ENCODE measurements around the gene SERPINI1.

The SERPINI1 gene

DNA sequence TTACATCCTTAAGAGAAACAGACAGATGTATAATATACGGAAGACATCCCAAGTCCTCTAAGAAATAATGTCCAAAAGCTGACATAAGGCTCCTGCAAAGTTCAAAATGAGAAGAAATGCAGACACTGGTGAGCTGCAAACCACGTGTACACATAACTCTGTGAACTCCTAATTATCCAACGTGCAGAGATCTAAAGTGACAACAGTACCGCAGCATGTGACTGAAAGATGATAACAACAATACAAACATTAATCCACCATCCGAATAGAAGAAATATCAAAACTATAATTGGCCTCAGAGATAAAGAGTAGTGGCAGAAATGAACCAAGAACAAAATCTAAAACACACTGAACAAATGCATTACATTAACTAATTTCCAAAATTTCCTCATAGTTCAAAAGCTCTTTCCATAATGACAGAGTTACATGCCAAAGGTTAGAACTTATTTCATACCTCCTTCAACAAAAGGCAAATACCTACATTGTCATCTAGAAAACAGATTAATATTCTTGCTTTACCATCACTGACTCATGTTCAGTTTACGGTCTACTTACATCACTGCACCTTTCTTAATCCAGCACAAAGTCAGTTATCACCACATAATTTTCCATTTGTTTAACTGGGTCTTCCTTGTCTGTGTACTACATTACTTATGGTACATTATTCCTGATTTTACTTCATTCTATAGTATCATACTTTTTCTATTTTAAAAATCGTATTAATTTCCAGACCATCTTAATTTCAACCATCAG, 3.0 kb upstream of the SERPINI1 start:
- no peak for DNase-seq
- in situ Hi-C loops (cut with HindIII; ENCODE audit: low pct_ligation_motif_present, low pct_unique_long_range_greater_than_20kb, low sequenced_read_pairs): no loop called here

GRCh38 chr3:167733961-167734497, 1.5 kb upstream of the SERPINI1 start:
- DNase-seq: no peak
- in situ Hi-C loops (cut with HindIII; ENCODE audit: low pct_ligation_motif_present, low pct_unique_long_range_greater_than_20kb, low sequenced_read_pairs): no loop called here

DNA sequence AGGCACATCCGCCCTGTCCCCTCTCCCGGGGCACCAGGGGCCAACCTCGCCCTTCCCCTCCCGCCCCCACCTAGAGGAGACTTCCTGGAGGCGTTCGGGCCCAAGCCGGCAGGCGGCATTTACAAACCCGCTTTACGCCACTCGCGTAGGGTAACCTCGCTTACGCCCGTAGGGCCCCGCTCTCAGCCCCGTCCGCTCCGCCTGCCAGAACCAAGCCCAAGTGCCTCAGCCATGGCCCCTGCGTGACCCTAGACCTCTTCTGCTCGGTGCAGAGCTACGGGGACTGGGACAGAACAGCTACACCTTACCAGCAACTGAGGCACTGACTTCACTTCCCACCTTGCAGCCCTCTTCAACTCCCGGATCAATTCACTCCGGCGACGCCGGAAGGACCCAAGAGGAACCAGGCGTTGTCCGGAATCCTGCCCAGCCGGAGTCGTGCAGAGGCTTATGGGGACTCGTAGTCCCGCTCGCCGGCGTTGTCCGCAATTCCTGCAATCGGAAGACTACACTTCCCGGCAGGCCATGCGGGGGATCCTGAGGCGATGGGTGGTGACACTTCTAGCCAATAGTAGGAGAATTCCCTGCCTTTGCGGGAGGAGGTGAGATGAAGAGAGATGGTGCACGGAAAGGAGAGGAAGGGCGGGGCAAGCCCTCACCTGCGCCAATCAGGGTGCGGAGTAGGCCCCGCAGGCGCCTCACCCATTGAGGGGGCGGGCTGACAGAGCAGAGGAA, 856 bp upstream of the SERPINI1 start, which contains the start of gene PDCD10:
PDCD10 (minus strand) TSS at position 395 of the 735 bp plus-strand sequence. CDS start 14,735 bp downstream, outside the sequence.
- in situ Hi-C loops (cut with HindIII; ENCODE audit: low pct_ligation_motif_present, low pct_unique_long_range_greater_than_20kb, low sequenced_read_pairs): no loop called here
- DNase-seq: peak; percentile 97

DNA sequence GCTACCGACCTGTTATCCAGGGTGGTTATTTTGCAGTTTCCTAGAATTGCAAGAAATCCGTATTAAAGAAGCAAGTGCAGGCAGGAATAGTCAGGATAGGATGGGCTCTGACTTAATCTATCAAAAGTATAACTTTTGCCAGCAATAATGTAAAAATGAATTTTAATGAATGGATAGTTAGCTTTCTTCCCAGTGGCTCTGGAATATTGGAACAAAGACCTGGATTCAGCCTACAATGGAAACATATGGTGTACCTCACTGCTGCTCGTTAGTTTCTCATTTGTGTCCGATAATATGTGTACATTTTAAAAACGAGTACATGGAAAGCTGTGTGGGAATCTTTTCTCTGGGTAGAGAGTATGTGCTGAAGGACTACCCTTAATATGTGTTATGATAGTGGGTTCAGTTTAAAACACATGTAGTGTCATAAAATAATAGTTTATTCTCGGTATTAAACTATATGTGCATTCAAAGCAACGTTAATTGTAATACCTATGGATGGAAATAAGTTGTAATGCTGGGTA, 805 bp downstream of the SERPINI1 start:
- in situ Hi-C loops (cut with HindIII; ENCODE audit: low pct_ligation_motif_present, low pct_unique_long_range_greater_than_20kb, low sequenced_read_pairs): no loop called here
- no peak for DNase-seq

- in situ Hi-C loops (cut with HindIII; ENCODE audit: low pct_ligation_motif_present, low pct_unique_long_range_greater_than_20kb, low sequenced_read_pairs): no loop called here
- no peak for DNase-seq
Measured at GRCh38 chr3:167736997-167737396, 1.5 kb downstream of the SERPINI1 start.

- no peak for DNase-seq
- in situ Hi-C loops (cut with HindIII; ENCODE audit: low pct_ligation_motif_present, low pct_unique_long_range_greater_than_20kb, low sequenced_read_pairs): no loop called here
Measured at GRCh38 chr3:167738037-167738436, 2.5 kb downstream of the SERPINI1 start.

DNA sequence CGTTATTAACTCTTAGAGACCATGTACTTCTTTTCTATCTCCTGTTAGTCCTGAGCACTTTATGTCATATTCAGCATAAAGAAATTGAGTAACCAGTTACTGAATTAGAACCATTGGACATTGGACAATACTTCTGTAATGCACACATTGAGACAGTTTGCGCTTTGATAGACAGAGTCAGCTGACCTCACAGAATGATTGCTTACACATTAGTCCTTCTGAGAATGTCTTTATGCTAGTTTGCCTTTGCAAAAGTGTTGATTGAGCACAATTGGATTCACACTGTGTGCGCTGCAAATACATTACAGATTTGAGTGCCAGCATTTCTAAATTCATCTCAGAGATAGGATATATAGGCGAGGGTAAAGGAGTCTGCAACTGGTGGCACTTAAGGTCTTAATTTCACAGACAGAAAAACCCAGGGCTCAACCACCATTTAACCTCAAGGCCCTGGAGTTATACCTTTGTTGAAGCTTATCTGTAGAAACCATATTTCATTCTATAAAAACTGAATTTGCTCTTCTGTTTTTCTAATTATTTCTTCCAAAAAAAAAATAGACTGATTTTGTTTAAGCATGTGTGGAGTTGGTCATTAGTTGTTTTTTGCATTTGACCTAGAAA, 3.8 kb downstream of the SERPINI1 start:
- DNase-seq: no peak
- in situ Hi-C loops (cut with HindIII; ENCODE audit: low pct_ligation_motif_present, low pct_unique_long_range_greater_than_20kb, low sequenced_read_pairs): no loop called here

GRCh38 chr3:167740961-167741587, 5.6 kb downstream of the SERPINI1 start:
- in situ Hi-C loops (cut with HindIII; ENCODE audit: low pct_ligation_motif_present, low pct_unique_long_range_greater_than_20kb, low sequenced_read_pairs): no loop called here

DNA sequence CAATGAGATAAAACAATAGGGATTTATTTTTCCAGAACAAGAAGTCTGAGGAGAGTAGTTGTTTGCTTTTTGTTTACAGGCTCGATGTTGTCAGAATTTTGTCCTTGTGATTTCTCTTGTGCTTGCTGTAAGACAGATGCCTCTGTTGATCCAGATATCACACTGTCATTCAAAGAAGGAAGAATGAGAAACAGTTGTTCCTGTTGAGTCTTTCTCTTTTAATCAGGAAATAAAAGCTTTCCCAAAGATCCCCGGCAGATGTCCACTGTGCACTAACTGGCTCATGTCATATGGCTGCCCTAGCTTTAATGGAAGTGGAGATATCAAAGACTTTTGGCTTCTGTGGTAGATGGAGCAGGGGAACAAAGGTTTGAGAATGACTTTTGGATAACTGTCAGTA, 6.8 kb downstream of the SERPINI1 start:
- in situ Hi-C loops (cut with HindIII; ENCODE audit: low pct_ligation_motif_present, low pct_unique_long_range_greater_than_20kb, low sequenced_read_pairs): no loop called here
- DNase-seq: no peak

More at GRCh38 chr3:167740961-167741587, 5.6 kb downstream of the SERPINI1 start:
- peak; percentile 36 for DNase-seq

- in situ Hi-C loops (cut with HindIII; ENCODE audit: low pct_ligation_motif_present, low pct_unique_long_range_greater_than_20kb, low sequenced_read_pairs): no loop called here
- DNase-seq: no peak
Measured at GRCh38 chr3:167743799-167744198, 8.3 kb downstream of the SERPINI1 start.

DNA sequence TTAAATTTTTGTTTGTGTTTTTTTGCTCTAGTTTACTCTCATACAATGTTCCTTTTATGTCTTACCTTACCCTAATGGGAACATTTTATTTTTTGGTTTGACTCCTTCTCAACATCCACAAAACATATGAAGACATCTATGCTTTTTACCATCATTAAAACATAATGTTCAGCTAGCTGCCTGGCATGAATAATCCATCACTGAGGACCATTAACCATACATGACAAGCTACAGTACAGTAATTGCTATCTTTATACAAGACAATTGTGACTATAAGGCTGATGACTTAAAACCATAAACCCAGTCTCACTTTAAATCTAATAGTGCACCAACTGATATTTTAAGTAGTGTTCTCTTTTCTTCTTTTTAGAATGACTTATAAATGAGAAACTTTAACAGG, 13.7 kb downstream of the SERPINI1 start:
- no peak for DNase-seq
- in situ Hi-C loops (cut with HindIII; ENCODE audit: low pct_ligation_motif_present, low pct_unique_long_range_greater_than_20kb, low sequenced_read_pairs): no loop called here

DNA sequence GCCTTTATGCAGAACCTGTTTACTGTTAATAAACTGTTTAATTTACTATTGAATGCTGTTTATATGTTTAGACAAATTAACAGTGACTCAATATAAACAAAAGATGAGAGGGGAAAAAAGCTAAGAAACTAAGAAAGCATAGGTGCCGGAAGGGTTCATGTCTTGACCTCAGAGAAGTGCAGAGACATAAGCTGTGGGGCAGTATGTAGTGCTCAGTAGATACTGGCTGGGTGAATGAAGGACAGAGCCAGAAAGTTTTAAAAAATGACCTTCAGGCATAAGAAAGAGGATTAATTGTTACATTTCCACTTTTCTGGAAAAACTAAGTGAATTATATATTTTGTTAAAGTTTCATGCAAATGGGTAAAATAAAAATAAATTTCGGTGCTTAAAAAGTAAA, 14.2 kb downstream of the SERPINI1 start:
- DNase-seq: no peak
- in situ Hi-C loops (cut with HindIII; ENCODE audit: low pct_ligation_motif_present, low pct_unique_long_range_greater_than_20kb, low sequenced_read_pairs): no loop called here

GRCh38 chr3:167750272-167750971, 14.9 kb downstream of the SERPINI1 start:
- in situ Hi-C loops (cut with HindIII; ENCODE audit: low pct_ligation_motif_present, low pct_unique_long_range_greater_than_20kb, low sequenced_read_pairs): no loop called here
- no peak for DNase-seq

- DNase-seq: no peak
- in situ Hi-C loops (cut with HindIII; ENCODE audit: low pct_ligation_motif_present, low pct_unique_long_range_greater_than_20kb, low sequenced_read_pairs): no loop called here
Measured at GRCh38 chr3:167754049-167754448, 18.5 kb downstream of the SERPINI1 start.

DNA sequence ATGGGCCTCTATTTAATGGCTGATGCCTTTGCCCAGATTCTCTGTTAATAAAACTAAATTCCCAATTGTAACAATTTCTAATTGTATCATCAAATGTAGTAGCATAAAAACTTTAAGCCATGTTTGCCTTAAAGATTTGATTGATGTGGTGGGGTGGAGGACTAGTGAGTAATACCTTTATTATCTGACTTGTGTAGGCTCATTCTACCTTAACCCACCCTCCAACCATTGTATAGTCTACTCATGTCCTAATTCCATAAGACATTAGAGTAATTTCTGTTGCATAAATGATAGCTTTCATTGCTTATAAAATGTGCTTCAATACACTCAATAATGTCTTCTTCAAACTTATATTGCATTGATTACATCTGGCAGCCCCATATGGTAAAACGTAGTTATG, 25.8 kb downstream of the SERPINI1 start:
- no peak for DNase-seq
- in situ Hi-C loops (cut with HindIII; ENCODE audit: low pct_ligation_motif_present, low pct_unique_long_range_greater_than_20kb, low sequenced_read_pairs): no loop called here

DNA sequence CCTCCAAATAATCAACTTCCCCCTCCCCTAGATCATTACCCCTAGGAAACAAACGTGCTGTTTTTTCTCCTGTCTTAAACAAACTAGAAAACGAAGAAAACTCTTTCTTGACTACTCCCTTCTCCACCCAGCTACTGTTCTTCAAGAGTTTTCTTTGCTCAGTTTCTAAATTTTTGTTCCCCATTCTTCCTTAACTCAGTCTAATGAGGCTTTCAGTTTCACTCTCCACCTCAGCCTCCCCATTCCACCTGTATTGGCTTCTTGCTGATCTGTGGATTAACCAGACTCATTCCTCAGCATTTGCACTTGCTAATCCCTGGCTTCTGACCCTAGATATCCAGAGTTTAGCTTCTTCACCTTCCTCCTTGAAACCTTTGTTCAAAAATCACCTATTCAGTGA, 26.8 kb downstream of the SERPINI1 start:
- in situ Hi-C loops (cut with HindIII; ENCODE audit: low pct_ligation_motif_present, low pct_unique_long_range_greater_than_20kb, low sequenced_read_pairs): no loop called here
- no peak for DNase-seq

GRCh38 chr3:167772992-167773391, 37.5 kb downstream of the SERPINI1 start:
- no peak for DNase-seq
- in situ Hi-C loops (cut with HindIII; ENCODE audit: low pct_ligation_motif_present, low pct_unique_long_range_greater_than_20kb, low sequenced_read_pairs): no loop called here

DNA sequence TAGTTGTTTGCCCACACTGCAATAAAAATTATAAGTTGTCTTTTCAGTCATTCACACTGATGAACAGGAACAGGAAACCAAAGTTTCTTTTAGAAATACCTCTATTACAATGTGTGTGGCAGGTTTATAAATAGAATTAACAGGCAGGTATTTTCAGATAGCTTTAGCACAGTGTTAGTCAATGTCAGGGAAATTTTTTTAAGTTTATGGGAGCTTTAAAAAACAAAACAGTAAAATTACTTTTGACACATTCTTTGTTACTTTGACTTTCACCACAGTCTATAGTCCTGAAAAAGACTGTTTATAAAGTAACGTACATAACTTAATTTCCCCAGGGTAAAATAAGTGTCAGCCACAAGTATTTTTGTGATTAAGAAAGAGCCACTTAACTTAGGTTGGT, 38.1 kb downstream of the SERPINI1 start:
- no peak for DNase-seq
- in situ Hi-C loops (cut with HindIII; ENCODE audit: low pct_ligation_motif_present, low pct_unique_long_range_greater_than_20kb, low sequenced_read_pairs): no loop called here
